ENCODE results near the gene ARFGEF3.

Gene ARFGEF3

DNA sequence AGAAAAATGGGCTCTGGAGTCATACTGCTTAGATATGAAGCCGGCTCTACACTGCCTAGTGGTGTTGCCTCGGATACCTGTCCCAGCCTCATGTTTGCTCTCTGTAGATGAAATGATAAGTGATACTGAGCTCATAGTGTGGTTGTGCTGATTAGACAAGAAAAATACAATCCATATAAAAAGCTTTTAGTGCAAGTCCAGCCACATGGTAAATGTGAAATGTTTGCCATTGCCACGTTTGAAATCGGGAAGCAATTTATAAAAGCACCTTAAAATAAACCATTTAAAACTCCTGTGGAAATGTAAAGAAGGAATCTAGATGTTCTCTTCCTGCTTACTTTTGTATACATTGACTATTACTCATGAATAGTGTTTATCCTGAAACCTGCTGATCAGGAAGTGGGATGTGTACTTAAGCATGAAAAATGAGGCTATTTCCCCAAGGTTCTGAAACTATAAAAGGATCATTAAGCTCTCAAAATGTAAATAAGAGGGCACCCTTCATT, 69.7 kb downstream of the ARFGEF3 start:
- no peak for DNase-seq (ENCODE audit: low spot score)
- H3K4me3 ChIP-seq: no peak overlapping the region
- H3K27ac ChIP-seq: no peak overlapping the region
- TF ChIP-seq CTCF (IDR thresholded peaks at IDR 0.05): no peak

- TF ChIP-seq CTCF (IDR thresholded peaks at IDR 0.05): no peak
- Histone ChIP-seq H3K27ac (no peak overlapping the region), H3K4me3 (no peak overlapping the region)
- no peak for DNase-seq (ENCODE audit: low spot score)
Measured at GRCh38 chr6:138234363-138234762, 72.6 kb downstream of the ARFGEF3 start.

GRCh38 chr6:138235205-138235604, 73.5 kb downstream of the ARFGEF3 start:
- no peak for DNase-seq (ENCODE audit: low spot score)
- H3K27ac ChIP-seq: no peak overlapping the region
- H3K4me3 ChIP-seq: no peak overlapping the region
- TF ChIP-seq CTCF (IDR thresholded peaks at IDR 0.05): no peak

GRCh38 chr6:138235693-138236092, 74.0 kb downstream of the ARFGEF3 start:
- H3K4me3 ChIP-seq: no peak overlapping the region
- DNase-seq (ENCODE audit: low spot score): no peak
- H3K27ac ChIP-seq: no peak overlapping the region
- TF ChIP-seq CTCF (IDR thresholded peaks at IDR 0.05): no peak

DNA sequence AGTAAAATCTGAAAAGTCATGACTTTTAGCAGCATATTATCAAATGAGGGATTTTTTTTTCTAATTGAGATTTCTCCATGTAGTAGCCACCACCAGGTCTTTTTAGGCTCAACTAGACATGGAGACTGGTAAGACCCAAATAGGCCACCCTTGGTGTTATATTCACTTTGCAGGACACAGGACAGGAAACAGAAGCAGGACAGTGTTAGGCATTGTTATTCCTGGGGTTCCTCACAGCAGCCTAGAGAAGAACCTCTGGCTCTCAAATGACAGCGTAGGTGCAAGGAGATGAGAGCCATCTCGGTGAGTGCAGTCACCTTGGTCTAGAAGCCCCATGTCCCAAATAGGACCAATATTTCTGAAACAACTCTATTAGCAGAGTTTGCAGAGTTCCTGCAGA, 75.7 kb downstream of the ARFGEF3 start:
- TF ChIP-seq CTCF (IDR thresholded peaks at IDR 0.05): no peak
- no peak for DNase-seq (ENCODE audit: low spot score)
- Histone ChIP-seq H3K27ac (no peak overlapping the region), H3K4me3 (no peak overlapping the region)

- DNase-seq (ENCODE audit: low spot score): no peak
- H3K27ac ChIP-seq: no peak overlapping the region
- no peak overlapping the region for H3K4me3 ChIP-seq
- no peak for TF ChIP-seq CTCF (IDR thresholded peaks at IDR 0.05)
Measured at GRCh38 chr6:138238368-138238767, 76.6 kb downstream of the ARFGEF3 start.

DNA sequence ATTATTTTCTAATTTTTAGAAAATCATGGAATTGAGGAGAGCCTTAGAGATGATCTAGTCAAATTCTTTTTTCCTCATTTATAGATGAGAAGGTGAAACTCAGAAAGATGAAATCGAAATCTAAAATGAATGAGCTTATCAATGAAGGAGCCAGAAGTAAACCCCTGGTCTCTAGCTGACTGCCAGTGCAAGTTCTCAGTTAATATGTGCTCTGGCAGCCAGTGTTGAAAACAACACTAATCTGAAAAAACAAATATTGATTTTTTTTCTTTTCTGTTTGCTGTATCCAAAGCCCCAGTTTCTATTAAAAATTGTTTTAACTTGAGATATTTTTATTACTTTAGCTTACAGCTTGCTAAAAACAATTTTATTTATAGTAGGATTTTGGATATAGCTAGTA, 78.0 kb downstream of the ARFGEF3 start:
- no peak overlapping the region for H3K27ac ChIP-seq
- H3K4me3 ChIP-seq: no peak overlapping the region
- no peak for DNase-seq (ENCODE audit: low spot score)
- no peak for TF ChIP-seq CTCF (IDR thresholded peaks at IDR 0.05)
